ENCODE data around the gene OR51B2. TPM values are rescaled to one million over a fixed set of nuclear protein-coding genes. Genes with fewer than 3 reads are reported as not detected.

Gene OR51B2
- total RNA-seq, 1 donor from 2014 or later: not detected

- no peak for TF ChIP-seq CTCF (conservative IDR thresholded peaks at IDR 0.05; ENCODE audit: low read depth, low read length)
- H3K4me3 ChIP-seq (ENCODE audit: low read depth, low read length): no peak overlapping the region
- DNase-seq (ENCODE audit: low read depth): no peak
Observed at GRCh38 chr11:5275369-5276110, 48.6 kb downstream of the OR51B2 start.

- TF ChIP-seq CTCF (conservative IDR thresholded peaks at IDR 0.05; ENCODE audit: low read depth, low read length): no peak
- H3K4me3 ChIP-seq (ENCODE audit: low read depth, low read length): no peak overlapping the region
- DNase-seq (ENCODE audit: low read depth): no peak
Observed at GRCh38 chr11:5274395-5274794, 49.7 kb downstream of the OR51B2 start.

Other genes starting within 250 kb of the OR51B2 start
- gene OR52A5, start 185.9 kb downstream of the OR51B2 start, total RNA-seq: not detected in 2 replicates
- not detected in 2 replicates for gene OR52A1, start 169.5 kb downstream of the OR51B2 start, total RNA-seq
- not detected in 2 replicates for gene OR51V1, start 123.6 kb downstream of the OR51B2 start, total RNA-seq
- not detected in 2 replicates for gene HBB, start 97.2 kb downstream of the OR51B2 start, total RNA-seq
- not detected in 2 replicates for gene HBD, start 89.8 kb downstream of the OR51B2 start, total RNA-seq
- not detected in 2 replicates for gene HBG1, start 74.4 kb downstream of the OR51B2 start, total RNA-seq
- not detected in 2 replicates for gene HBG2, start 69.5 kb downstream of the OR51B2 start, total RNA-seq
- not detected in 2 replicates for gene HBE1, start 54.4 kb downstream of the OR51B2 start, total RNA-seq
- gene OR51B4, start 22.4 kb downstream of the OR51B2 start, total RNA-seq: not detected in 2 replicates
- gene OR51B5, start 19.2 kb upstream of the OR51B2 start, total RNA-seq: not detected in 2 replicates
- gene OR51B6, start 27.2 kb upstream of the OR51B2 start, total RNA-seq: not detected in 2 replicates
- gene OR51M1, start 59.5 kb upstream of the OR51B2 start, total RNA-seq: not detected in 2 replicates
- gene OR51Q1, start 97.8 kb upstream of the OR51B2 start, total RNA-seq: not detected in 2 replicates
- not detected in 2 replicates for gene OR51I1, start 117.2 kb upstream of the OR51B2 start, total RNA-seq
- gene OR51I2, start 125.0 kb upstream of the OR51B2 start, total RNA-seq: not detected in 2 replicates
- gene OR52D1, start 164.4 kb upstream of the OR51B2 start, total RNA-seq: not detected in 2 replicates
- not detected in 2 replicates for gene UBQLN3, start 185.7 kb upstream of the OR51B2 start, total RNA-seq
- 0.06 TPM in 1 of 2 replicates, not detected in the other for gene UBQLNL, start 192.4 kb upstream of the OR51B2 start, total RNA-seq
- not detected in 2 replicates for gene OR52H1, start 224.2 kb upstream of the OR51B2 start, total RNA-seq

All from epithelial cell of proximal tubule (primary cell).